Activated T-cell treated with anti-CD3 and anti-CD28 coated beads, Interleukin-2, amount 50 U/mL, for 72 hours (primary cell): ENCODE measurements around the gene ZFHX3. TPM values are rescaled to one million over a fixed set of nuclear protein-coding genes. Genes with fewer than 3 reads are reported as not detected.
A peak's percentile ranks its signal among the peaks of the same experiment; 100 is the strongest.
"Not testable (repeated sequence)": the region's sequence is repeated elsewhere in the genome, so short reads cannot be mapped to it uniquely, and the experiment has no call there.

Experiments used
- ATAC-seq, 2 donors: fragments of 150-1000 bp; cut with Tn5 transposase; replicated peaks in 1 of 2; 2 replicates each; pipeline ENCODE4 v1.10.0; 2021; ENCODE audit warnings: moderate library complexity in 2 of 2, mild to moderate bottlenecking in 1 of 2
- DNase-seq, 2 donors: peaks; one replicate each; pipeline ENCODE4 v3.0.0; 2021 to 2022; ENCODE audit warnings: mixed read lengths in 1 of 2
- H3K27ac Mint-ChIP-seq: one replicate; pipeline ENCODE4 v1.8.0; 2022; ENCODE audit warnings: mild to moderate bottlenecking, moderate library complexity, mixed read lengths
- H3K27me3 Mint-ChIP-seq: one replicate; pipeline ENCODE4 v1.8.0; 2022; ENCODE audit warnings: low read depth, mixed read lengths
- H3K36me3 Mint-ChIP-seq, 2 donors: one replicate each; pipeline ENCODE4 v1.8.0; 2022; ENCODE audit warnings: mixed read lengths in 2 of 2, mild to moderate bottlenecking in 1 of 2; ENCODE audit not compliant: insufficient read depth in 2 of 2
- H3K4me1 Mint-ChIP-seq: one replicate; pipeline ENCODE4 v1.8.0; 2022; ENCODE audit warnings: low read depth, mixed read lengths
- H3K4me3 Mint-ChIP-seq, 2 donors: one replicate each; pipeline ENCODE4 v1.8.0; 2022; ENCODE audit warnings: mild to moderate bottlenecking in 2 of 2, mixed read lengths in 2 of 2, moderate library complexity in 2 of 2
- H3K9me3 Mint-ChIP-seq, 2 donors: one replicate each; pipeline ENCODE4 v1.8.0; 2022; ENCODE audit warnings: mixed read lengths in 2 of 2
- total RNA-seq, 2 donors: library from RNA; stranded (reverse); gene quantifications; one replicate each; pipeline ENCODE4 v1.2.3, GENCODE V29; 2022

ZFHX3 gene
- 1 to 10 TPM in 1 of 2 donors, under 1 TPM in 1; 0.35 to 1.0 TPM for total RNA-seq

GRCh38 chr16:73047536-73048291, at the start of gene ZFHX3:
ZFHX3 (minus strand) TSS chr16:73048128; CDS start chr16:72960145, 87,983 bp downstream.
- DNase-seq: peak; percentile 24 to 53
- H3K9me3 Mint-ChIP-seq: no peaks in the 10 kb centered on the region

GRCh38 chr16:73096510-73096909, 48.6 kb upstream of the ZFHX3 start:
- DNase-seq (no peak), ATAC-seq (no peak)
- Mint-ChIP-seq H3K4me3 (no peak overlapping the region), H3K27me3 (peaks cover under 1% of the 10 kb centered on the region), H3K9me3 (no peaks in the 10 kb centered on the region), H3K4me1 (no peaks in the 10 kb centered on the region), H3K27ac (no peak overlapping the region), H3K36me3 (no peaks in the 10 kb centered on the region)

More at GRCh38 chr16:73047536-73048291, at the start of gene ZFHX3:
- ATAC-seq: peak; percentile 81 to 84
- Mint-ChIP-seq H3K4me3 (peak within 1 kb of the TSS; percentile 28 to 68), H3K27me3 (peaks cover 27% of the 10 kb centered on the region), H3K27ac (no peak within 1 kb of the TSS), H3K4me1 (no peaks in the 10 kb centered on the region), H3K36me3 (no peaks in the 10 kb centered on the region)

- Mint-ChIP-seq H3K27me3 (no peaks in the 10 kb centered on the region), H3K9me3 (no peaks in the 10 kb centered on the region)
These were observed 48.0 kb upstream of the ZFHX3 start for GRCh38 chr16:73095885-73096421.

GRCh38 chr16:73095142-73095820, 47.4 kb upstream of the ZFHX3 start:
- Mint-ChIP-seq H3K9me3 (no peaks in the 10 kb centered on the region), H3K36me3 (no peaks in the 10 kb centered on the region), H3K4me3 (no peak overlapping the region), H3K27me3 (no peaks in the 10 kb centered on the region), H3K27ac (no peak overlapping the region), H3K4me1 (no peaks in the 10 kb centered on the region)
- DNase-seq (no peak), ATAC-seq (no peak)

More at GRCh38 chr16:73095885-73096421, 48.0 kb upstream of the ZFHX3 start:
- H3K4me3 Mint-ChIP-seq: no peak overlapping the region
- no peaks in the 10 kb centered on the region for H3K4me1 Mint-ChIP-seq
- no peaks in the 10 kb centered on the region for H3K36me3 Mint-ChIP-seq
- ATAC-seq (no peak), DNase-seq (no peak)
- no peak overlapping the region for H3K27ac Mint-ChIP-seq

- Mint-ChIP-seq H3K9me3 (no peaks in the 10 kb centered on the region), H3K36me3 (no peaks in the 10 kb centered on the region), H3K4me3 (no peak overlapping the region), H3K27me3 (no peaks in the 10 kb centered on the region), H3K27ac (no peak overlapping the region), H3K4me1 (no peaks in the 10 kb centered on the region)
- ATAC-seq (no peak), DNase-seq (no peak)
These were observed 46.4 kb upstream of the ZFHX3 start for GRCh38 chr16:73094371-73094770.

GRCh38 chr16:73093146-73094144, 45.5 kb upstream of the ZFHX3 start:
- no peak for DNase-seq
- no peaks in the 10 kb centered on the region for H3K36me3 Mint-ChIP-seq

GRCh38 chr16:73092236-73092781, 44.4 kb upstream of the ZFHX3 start:
- no peak for ATAC-seq
- no peaks in the 10 kb centered on the region for H3K4me1 Mint-ChIP-seq
- no peak overlapping the region for H3K27ac Mint-ChIP-seq
- H3K9me3 Mint-ChIP-seq: no peaks in the 10 kb centered on the region
- no peak overlapping the region for H3K4me3 Mint-ChIP-seq
- no peaks in the 10 kb centered on the region for H3K36me3 Mint-ChIP-seq
- no peak for DNase-seq
- H3K27me3 Mint-ChIP-seq: no peaks in the 10 kb centered on the region

More at GRCh38 chr16:73093146-73094144, 45.5 kb upstream of the ZFHX3 start:
- Mint-ChIP-seq H3K4me3 (no peak overlapping the region), H3K9me3 (no peaks in the 10 kb centered on the region), H3K27ac (no peak overlapping the region), H3K4me1 (no peaks in the 10 kb centered on the region), H3K27me3 (no peaks in the 10 kb centered on the region)
- ATAC-seq: no peak

GRCh38 chr16:73091174-73091573, 43.2 kb upstream of the ZFHX3 start:
- H3K4me3 Mint-ChIP-seq: no peak overlapping the region
- H3K27me3 Mint-ChIP-seq: no peaks in the 10 kb centered on the region
- no peak overlapping the region for H3K27ac Mint-ChIP-seq
- ATAC-seq (no peak), DNase-seq (no peak)
- no peaks in the 10 kb centered on the region for H3K9me3 Mint-ChIP-seq
- H3K36me3 Mint-ChIP-seq: no peaks in the 10 kb centered on the region
- no peaks in the 10 kb centered on the region for H3K4me1 Mint-ChIP-seq

GRCh38 chr16:73089420-73089819, 41.5 kb upstream of the ZFHX3 start:
- Mint-ChIP-seq H3K36me3 (peaks cover 2 to 3% of the 10 kb centered on the region in 2 donors), H3K9me3 (peaks cover 2 to 3% of the 10 kb centered on the region in 2 donors), H3K4me1 (no peaks in the 10 kb centered on the region), H3K27ac (no peak overlapping the region), H3K27me3 (no peaks in the 10 kb centered on the region), H3K4me3 (no peak overlapping the region)
- ATAC-seq (no peak), DNase-seq (no peak)

- Mint-ChIP-seq H3K4me3 (no peak overlapping the region), H3K9me3 (peaks cover 2 to 3% of the 10 kb centered on the region in 2 donors), H3K27me3 (peaks cover 6% of the 10 kb centered on the region), H3K27ac (no peak overlapping the region), H3K36me3 (peaks cover 4 to 5% of the 10 kb centered on the region in 2 donors), H3K4me1 (no peaks in the 10 kb centered on the region)
- DNase-seq (no peak), ATAC-seq (no peak)
These were observed 38.2 kb upstream of the ZFHX3 start for GRCh38 chr16:73086108-73086507.

GRCh38 chr16:73083271-73083670, 35.3 kb upstream of the ZFHX3 start:
- H3K36me3 Mint-ChIP-seq: peaks cover 4 to 5% of the 10 kb centered on the region in 2 donors
- no peak overlapping the region for H3K27ac Mint-ChIP-seq
- no peak overlapping the region for H3K4me3 Mint-ChIP-seq
- H3K4me1 Mint-ChIP-seq: no peaks in the 10 kb centered on the region
- ATAC-seq: no peak
- H3K9me3 Mint-ChIP-seq: peaks cover 2 to 3% of the 10 kb centered on the region in 2 donors
- no peak for DNase-seq
- H3K27me3 Mint-ChIP-seq: peaks cover 12% of the 10 kb centered on the region

- H3K27me3 Mint-ChIP-seq: peaks cover 12% of the 10 kb centered on the region
- peak; percentile 32 to 44 for ATAC-seq
- not testable (repeated sequence) for DNase-seq, H3K9me3 Mint-ChIP-seq, H3K4me3 Mint-ChIP-seq, H3K27ac Mint-ChIP-seq, H3K4me1 Mint-ChIP-seq, H3K36me3 Mint-ChIP-seq
These were observed 34.7 kb upstream of the ZFHX3 start for GRCh38 chr16:73082634-73083051.
